Left forelimb (tissue), 1 donor: ENCODE results near the gene MRPS18A.

Experiments used
- DNase-seq: peaks from one replicate; pipeline ENCODE4 v3.0.0-alpha.2; 2018; ENCODE audit warnings: low spot score

Gene MRPS18A

DNA sequence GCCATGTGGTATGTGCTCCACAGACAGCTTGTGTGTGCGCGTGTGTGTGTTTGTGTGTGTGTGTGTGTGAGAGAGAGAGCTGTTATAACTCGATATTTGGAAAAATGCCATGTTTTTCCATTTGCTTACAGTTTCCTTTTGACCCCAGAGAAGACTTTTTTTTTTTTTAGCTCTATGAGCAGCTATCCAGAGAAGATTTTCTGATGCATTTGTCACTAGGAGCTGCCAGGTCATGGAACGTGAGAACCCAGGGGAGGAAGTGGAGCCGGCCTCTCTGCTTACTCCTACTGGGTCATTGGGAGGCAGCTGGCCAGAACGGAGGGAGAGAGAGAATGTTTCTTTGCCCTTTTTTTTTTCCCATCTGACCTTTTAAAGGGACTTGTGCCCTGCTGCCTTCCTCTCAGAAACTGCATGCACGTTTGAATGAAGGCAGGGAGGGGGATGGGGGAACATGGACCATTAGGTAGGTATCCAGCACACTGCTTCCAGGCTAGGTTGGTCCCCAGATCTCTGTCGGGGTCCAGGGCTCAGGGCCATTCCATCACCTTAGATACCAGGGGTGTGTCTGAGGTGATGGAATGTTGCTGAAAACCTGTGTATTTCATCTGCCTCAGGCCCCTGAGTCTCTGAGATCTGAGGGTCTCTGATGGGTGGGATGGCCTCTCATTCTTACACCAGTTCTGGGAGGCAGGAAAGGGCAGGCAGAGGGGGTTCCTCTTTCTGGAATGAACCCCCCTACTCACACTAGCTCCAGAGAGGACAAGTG, 11.2 kb upstream of the MRPS18A start:
- DNase-seq = no peak

- DNase-seq = no peak
Observed at GRCh38 chr6:43697421-43697820, 9.8 kb upstream of the MRPS18A start.

DNA sequence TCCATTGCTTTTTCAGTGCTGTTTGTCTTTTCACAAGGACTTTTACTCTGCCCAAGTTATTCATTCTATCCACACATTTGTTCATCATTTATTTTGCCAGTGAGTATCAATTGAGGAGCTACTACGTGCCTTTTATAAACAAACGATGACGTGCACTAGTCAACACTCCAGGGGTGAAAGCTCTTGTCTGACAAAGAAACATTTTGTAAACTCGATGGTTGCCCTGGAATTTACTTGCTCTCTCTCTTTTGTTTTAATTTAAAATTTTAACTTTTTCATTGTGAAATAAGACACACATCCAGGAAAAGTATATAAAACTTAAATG, 8.3 kb upstream of the MRPS18A start:
- no peak for DNase-seq

GRCh38 chr6:43695215-43695966, 7.8 kb upstream of the MRPS18A start:
- no peak for DNase-seq

GRCh38 chr6:43689421-43689820, 1.8 kb upstream of the MRPS18A start:
- no peak for DNase-seq

DNA sequence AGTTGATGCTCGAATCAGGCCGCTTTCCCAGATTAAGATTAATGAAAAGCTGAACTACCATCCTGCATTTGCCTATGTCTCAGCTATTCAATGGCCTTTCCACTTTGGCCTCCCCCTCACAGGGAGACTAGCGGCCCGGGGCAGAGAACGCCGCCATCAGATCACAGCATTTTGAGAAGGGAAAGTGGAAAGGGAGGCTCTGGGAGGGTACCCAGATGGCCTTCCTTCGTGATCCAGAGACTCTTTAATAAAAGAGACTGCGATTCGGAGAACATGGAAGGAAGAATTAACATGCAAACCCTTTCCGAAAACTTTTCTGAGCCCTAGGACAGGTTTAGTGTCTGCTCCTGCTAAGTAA, 533 bp downstream of the MRPS18A start:
- no peak for DNase-seq

GRCh38 chr6:43683708-43684455, 3.7 kb downstream of the MRPS18A start:
- DNase-seq = no peak

DNA sequence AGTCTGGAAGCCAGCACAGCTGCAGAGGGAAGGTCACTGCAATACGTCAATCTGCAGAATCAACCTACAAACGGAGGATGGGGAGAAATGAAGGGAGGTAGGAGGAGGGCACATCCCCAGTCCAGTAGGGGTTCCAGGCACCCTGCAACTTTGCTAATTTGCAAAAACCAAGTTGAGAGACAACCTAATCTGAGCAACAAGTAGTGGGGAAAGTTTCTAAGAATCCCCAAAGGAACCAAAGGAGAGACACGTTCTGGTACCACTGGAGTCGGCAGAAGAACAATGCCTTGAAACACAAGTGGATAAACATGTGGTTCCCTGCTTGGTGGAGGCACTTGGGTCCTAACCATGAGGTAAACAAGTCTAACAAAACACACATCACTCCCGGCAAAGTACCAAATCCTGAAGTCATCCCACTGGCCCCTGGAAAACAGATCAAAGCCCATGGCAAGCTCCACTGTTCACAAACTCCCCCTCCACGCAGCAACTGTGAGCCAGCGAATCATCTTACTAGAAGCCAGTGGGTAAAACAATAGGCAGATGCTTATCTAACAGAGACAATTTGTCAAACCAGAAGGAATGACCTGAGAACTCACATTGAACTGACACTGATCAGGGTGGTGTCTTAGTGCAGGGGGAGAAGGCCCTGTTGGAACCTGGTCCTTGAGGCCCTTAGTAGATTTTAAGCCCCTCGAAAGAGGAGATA, 4.7 kb downstream of the MRPS18A start:
- no peak for DNase-seq

DNA sequence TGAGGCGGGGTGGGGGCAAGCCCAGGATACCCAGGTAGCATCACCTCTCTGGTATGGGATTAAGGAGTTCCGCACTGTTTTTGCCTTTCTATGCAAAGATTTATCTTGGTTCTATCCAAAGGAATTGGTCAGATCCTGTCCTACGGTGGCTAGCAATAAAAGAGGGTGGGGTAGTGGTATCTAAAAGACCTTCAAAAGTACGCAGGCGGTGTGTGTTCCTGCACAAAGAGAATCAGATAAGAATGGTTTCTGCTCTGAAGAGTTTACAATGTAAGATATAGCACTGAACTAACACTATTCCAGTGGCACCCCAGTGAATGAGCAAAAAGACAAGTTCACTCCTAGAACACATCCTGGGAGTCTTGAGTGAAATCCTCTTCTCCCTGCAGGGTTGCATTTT, 6.3 kb downstream of the MRPS18A start:
- no peak for DNase-seq

DNA sequence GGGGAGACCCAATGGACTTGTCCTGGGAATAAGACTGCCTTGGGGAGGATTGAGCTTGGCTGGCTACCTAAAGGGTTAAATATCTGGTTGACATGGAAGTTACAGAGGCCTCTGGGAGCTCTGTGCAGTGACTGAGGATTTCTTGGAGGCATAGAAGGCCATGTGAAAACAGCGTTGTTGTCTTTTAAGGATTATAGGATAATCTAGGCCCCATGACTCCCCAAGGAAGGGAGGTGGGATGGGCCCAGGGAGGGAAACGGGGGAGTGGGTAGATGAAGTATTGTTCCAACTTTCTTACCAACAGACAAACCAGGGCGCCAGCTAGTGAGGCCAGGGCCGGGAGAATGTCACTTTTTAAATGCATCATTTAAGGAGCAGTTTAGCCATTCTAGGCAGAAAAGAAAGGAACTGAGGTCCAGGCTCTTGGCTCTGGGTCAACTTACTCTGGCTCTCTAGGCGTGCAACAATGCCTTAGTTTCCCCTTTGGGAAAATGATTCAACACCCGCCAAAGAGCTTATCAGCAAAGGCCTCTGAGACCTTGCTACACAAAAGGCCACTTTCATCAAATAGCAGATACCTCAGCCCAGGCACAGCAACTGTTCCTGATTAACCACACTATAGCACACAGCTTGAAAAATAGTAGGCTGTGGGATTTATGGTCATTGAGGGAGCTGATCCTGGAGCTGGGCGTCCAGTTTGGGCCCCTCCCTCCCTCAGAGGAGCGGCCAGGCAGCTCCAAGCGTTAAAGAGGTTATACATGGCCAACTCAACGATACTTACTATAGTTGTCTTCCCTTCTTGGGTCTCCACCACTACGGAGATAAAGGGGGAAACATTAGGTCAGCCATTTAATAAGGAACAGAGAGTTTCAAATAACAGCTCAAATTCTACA, 7.0 kb downstream of the MRPS18A start:
- no peak for DNase-seq

DNA sequence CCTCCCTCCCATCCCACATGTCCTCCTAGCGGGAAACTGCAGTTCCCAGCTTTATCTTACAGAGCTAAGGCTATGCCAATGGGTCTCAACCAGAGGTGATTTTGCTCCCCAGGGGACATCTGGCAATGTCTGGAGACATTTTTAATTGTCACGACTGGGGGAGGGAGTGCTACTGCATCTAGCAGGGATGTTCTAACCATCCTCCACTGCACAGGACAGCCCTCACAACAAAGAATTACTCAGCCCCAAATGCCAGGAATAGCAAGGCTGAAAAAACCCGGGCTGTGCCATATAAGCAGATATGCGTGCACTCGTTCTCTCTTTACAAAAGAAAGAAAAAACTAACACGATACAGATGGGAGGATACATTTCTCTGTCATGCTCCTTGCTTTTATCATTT, 8.5 kb downstream of the MRPS18A start:
- DNase-seq = no peak

DNA sequence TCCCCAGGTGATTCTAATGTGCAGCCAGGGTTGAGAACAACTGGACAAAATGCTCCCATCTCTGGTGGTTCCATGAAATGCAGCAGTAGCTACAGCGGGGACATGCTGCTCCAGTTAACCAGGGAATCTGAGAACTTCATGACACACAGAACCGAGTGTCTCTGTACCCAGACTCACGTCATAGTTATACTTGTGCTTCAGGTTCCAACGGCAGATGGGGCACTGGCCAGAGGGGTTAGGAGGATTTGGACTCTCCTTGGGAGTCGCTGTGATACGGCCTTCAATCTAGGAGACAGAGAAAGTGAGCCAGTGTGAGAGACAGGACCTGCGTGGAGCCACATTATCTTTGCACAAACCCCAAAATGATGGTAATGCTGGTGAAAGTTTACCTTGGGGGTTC, 9.2 kb downstream of the MRPS18A start:
- no peak for DNase-seq

GRCh38 chr6:43677759-43678158, 9.8 kb downstream of the MRPS18A start:
- DNase-seq = no peak

GRCh38 chr6:43676962-43677606, 10.5 kb downstream of the MRPS18A start:
- no peak for DNase-seq

- DNase-seq = no peak
Observed at GRCh38 chr6:43674921-43675320, 12.7 kb downstream of the MRPS18A start.

DNA sequence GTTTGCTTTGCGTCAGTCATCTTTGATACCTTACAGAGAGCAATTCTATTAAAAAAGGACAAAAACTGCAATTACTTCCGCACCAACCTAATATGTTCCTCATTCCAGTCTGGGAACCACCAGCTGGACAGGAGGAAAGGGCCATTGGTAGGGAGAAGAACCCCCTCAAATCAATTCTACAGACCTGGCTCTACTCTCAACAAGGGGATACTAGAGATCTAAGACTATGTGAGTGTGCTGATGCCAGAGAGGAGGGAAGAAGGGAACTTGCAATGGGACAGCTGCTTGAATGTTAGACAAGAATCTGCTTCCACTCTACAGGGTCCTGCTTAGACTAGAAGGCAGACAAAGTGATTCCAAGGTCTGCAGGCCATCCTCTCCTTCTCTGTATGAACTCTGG, 13.3 kb downstream of the MRPS18A start:
- no peak for DNase-seq

- DNase-seq = no peak
Observed at GRCh38 chr6:43673444-43674084, 14.0 kb downstream of the MRPS18A start.

- DNase-seq = no peak
Observed at GRCh38 chr6:43671801-43672690, 15.5 kb downstream of the MRPS18A start.

- DNase-seq = no peak
Observed at GRCh38 chr6:43671011-43671800, 16.4 kb downstream of the MRPS18A start.
